ENCODE data around the gene ZMYM4.
"Not testable (repeated sequence)": the region's sequence is repeated elsewhere in the genome, so short reads cannot be mapped to it uniquely, and the experiment has no call there.

The ZMYM4 gene

DNA sequence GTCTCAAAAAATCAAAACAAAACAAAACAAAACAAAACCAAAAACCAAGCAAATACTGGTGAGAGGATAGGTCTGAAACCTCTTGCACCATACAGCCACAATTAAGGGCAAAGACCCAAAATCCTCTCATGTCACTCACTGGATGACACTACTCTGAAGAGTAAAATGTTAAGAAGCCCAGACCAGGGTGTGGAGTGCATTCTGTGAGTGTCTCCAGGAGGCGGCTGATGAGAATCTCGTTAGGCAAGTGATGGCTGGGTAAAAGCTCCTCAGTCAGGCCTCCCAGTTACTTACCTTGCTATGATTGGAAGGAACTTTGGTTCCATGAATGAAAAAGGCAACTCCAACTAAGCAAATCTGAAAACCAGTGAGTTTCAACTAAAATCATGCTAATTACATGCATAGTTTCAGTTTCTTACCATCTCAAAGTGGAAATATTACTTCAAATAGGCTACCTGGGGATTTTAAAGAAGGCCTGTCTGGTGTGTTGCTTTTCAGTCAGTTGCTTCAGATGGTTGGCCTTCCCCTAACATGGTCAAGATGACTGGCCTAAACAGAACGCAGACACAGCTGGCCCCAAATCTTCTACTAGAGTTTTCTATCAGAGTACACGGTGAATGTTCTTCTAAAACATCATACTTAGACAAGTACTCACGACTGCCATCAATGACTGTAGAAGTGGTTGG lies 193.6 kb downstream of the ZMYM4 start:
- DNase-seq, result peak; percentile 11 to 31

GRCh38 chr1:35463232-35463631 lies 194.7 kb downstream of the ZMYM4 start:
- DNase-seq, result no peak

- DNase-seq, result not testable (repeated sequence)
Observed at GRCh38 chr1:35463749-35464148, 195.2 kb downstream of the ZMYM4 start.

GRCh38 chr1:35466120-35466519 lies 197.6 kb downstream of the ZMYM4 start:
- no peak for DNase-seq

- DNase-seq, result no peak
Observed at GRCh38 chr1:35470977-35471613, 202.6 kb downstream of the ZMYM4 start.
